Muscle of back (tissue), 11 donors: ENCODE measurements around the gene ANLN. TPM values are rescaled to one million over a fixed set of nuclear protein-coding genes. Genes with fewer than 3 reads are reported as not detected.
A peak's percentile ranks its signal among the peaks of the same experiment; 100 is the strongest.
"Not testable (repeated sequence)": the region's sequence is repeated elsewhere in the genome, so short reads cannot be mapped to it uniquely, and the experiment has no call there.

Source experiments
- DNase-seq, 3 donors: peaks; one replicate each; pipeline versions ENCODE4 v3.0.0 to v3.0.0-alpha.2; 2013
- polyA plus RNA-seq, 10 donors: library from polyadenylated mRNA; unstranded; fragments of 120-200 nt; gene quantifications; one replicate each; pipeline ENCODE4 v1.2.1, GENCODE V29; 2013; ENCODE audit not compliant: insufficient read length in 10 of 10

Gene ANLN
- polyA plus RNA-seq, 10 donors: 17.0 to 40.9 (median 27.8) TPM

- DNase-seq: no peak
Observed at GRCh38 chr7:36464271-36464670, 74.6 kb downstream of the ANLN start.

GRCh38 chr7:36466001-36466400 is 76.3 kb downstream of the ANLN start:
- DNase-seq: not testable (repeated sequence)

- DNase-seq: peak in 1 of 3 donors; percentile 17
Observed at GRCh38 chr7:36468370-36469101, 78.9 kb downstream of the ANLN start.

GRCh38 chr7:36469236-36469635 is 79.6 kb downstream of the ANLN start:
- DNase-seq: no peak

- no peak for DNase-seq
Observed at GRCh38 chr7:36472141-36472729, 82.6 kb downstream of the ANLN start.

GRCh38 chr7:36473454-36474282 is 84.0 kb downstream of the ANLN start:
- DNase-seq: peak in 1 of 3 donors; percentile 47

GRCh38 chr7:36474283-36475010 is 84.8 kb downstream of the ANLN start:
- DNase-seq: no peak

GRCh38 chr7:36475011-36475342 is 85.3 kb downstream of the ANLN start:
- DNase-seq: no peak

GRCh38 chr7:36475381-36475780 is 85.7 kb downstream of the ANLN start:
- no peak for DNase-seq

GRCh38 chr7:36478745-36479144 is 89.1 kb downstream of the ANLN start:
- DNase-seq: no peak

- not testable (repeated sequence) for DNase-seq
Observed at GRCh38 chr7:36483853-36484252, 94.2 kb downstream of the ANLN start.

GRCh38 chr7:36484265-36484664 is 94.6 kb downstream of the ANLN start:
- no peak for DNase-seq

- DNase-seq: no peak
Observed at GRCh38 chr7:36486336-36486735, 96.7 kb downstream of the ANLN start.

- DNase-seq: peak; percentile 22 to 54 (median 42)
Observed at GRCh38 chr7:36487756-36488336, 98.2 kb downstream of the ANLN start.

GRCh38 chr7:36488672-36489071 is 99.0 kb downstream of the ANLN start:
- DNase-seq: not testable (repeated sequence)

GRCh38 chr7:36490419-36490830 is 100.8 kb downstream of the ANLN start:
- no peak for DNase-seq

- no peak for DNase-seq
Observed at GRCh38 chr7:36491317-36491716, 101.7 kb downstream of the ANLN start.

GRCh38 chr7:36496576-36496975 is 106.9 kb downstream of the ANLN start:
- DNase-seq: no peak

GRCh38 chr7:36497176-36497575 is 107.5 kb downstream of the ANLN start:
- not testable (repeated sequence) for DNase-seq

- DNase-seq: no peak
Observed at GRCh38 chr7:36497775-36498174, 108.1 kb downstream of the ANLN start.
